NT2/D1 (cell line): ENCODE data around the gene SH3RF2.

ENCODE experiments used
- SUZ12 ChIP-seq: IDR thresholded peaks from 2 replicates; pipeline ENCODE4 v1.6.1; 2011; ENCODE audit not compliant: insufficient read length, insufficient read depth; ENCODE audit errors: extremely low read depth
- YY1 ChIP-seq: IDR thresholded peaks from 2 replicates; pipeline ENCODE4 v1.6.1; 2011; ENCODE audit not compliant: insufficient read length, insufficient read depth
- ZNF274 ChIP-seq: IDR thresholded peaks from 2 replicates; pipeline ENCODE4 v1.6.1; 2011; ENCODE audit warnings: mild to moderate bottlenecking, low read depth, low read length

GRCh38 chr5:145911164-145911563, 25.2 kb upstream of the SH3RF2 start:
- TF ChIP-seq ZNF274 (no peak), YY1 (no peak), SUZ12 (no peak)
